ENCODE data around the gene GPX8.

GPX8 gene

GRCh38 chr5:55188656-55189540 lies 28.9 kb downstream of the GPX8 start:
- peaks cover 67% of the 10 kb centered on the region for H3K27me3 ChIP-seq
- no peak for TF ChIP-seq CTCF (IDR thresholded peaks at IDR 0.05; ENCODE audit: low read depth, low read length)
- H3K9me3 ChIP-seq: no peaks in the 10 kb centered on the region; the same call in 1 of the 2 replicates
- H3K4me1 ChIP-seq: no peaks in the 10 kb centered on the region
- DNase-seq: no peak
- H3K36me3 ChIP-seq: no peaks in the 10 kb centered on the region
- H3K4me3 ChIP-seq (ENCODE audit: low read depth, low read length): no peak overlapping the region

- no peak for DNase-seq
- H3K27me3 ChIP-seq: peaks cover 67% of the 10 kb centered on the region
- H3K4me1 ChIP-seq: no peaks in the 10 kb centered on the region
- H3K9me3 ChIP-seq: no peaks in the 10 kb centered on the region
- no peak for TF ChIP-seq CTCF (IDR thresholded peaks at IDR 0.05; ENCODE audit: low read depth, low read length)
- no peaks in the 10 kb centered on the region for H3K36me3 ChIP-seq
- H3K4me3 ChIP-seq (ENCODE audit: low read depth, low read length): no peak overlapping the region
Measured at GRCh38 chr5:55191165-55191564, 31.2 kb downstream of the GPX8 start.

- TF ChIP-seq CTCF (IDR thresholded peaks at IDR 0.05; ENCODE audit: low read depth, low read length): no peak
- Histone ChIP-seq H3K27me3 (peaks cover 20% of the 10 kb centered on the region), H3K36me3 (no peaks in the 10 kb centered on the region), H3K4me1 (no peaks in the 10 kb centered on the region), H3K4me3 (ENCODE audit: low read depth, low read length) (no peak overlapping the region), H3K9me3 (no peaks in the 10 kb centered on the region)
- DNase-seq: no peak
Measured at GRCh38 chr5:55205001-55205400, 45.0 kb downstream of the GPX8 start.

- H3K36me3 ChIP-seq: no peaks in the 10 kb centered on the region
- peaks cover 25% of the 10 kb centered on the region for H3K27me3 ChIP-seq
- no peaks in the 10 kb centered on the region for H3K9me3 ChIP-seq
- H3K4me1 ChIP-seq: no peaks in the 10 kb centered on the region
- no peak for TF ChIP-seq CTCF (IDR thresholded peaks at IDR 0.05; ENCODE audit: low read depth, low read length)
- no peak overlapping the region for H3K4me3 ChIP-seq (ENCODE audit: low read depth, low read length)
- no peak for DNase-seq
Measured at GRCh38 chr5:55211184-55211874, 51.4 kb downstream of the GPX8 start.
